ENCODE data around the gene PDZK1IP1.
"Not testable (repeated sequence)": the region's sequence is repeated elsewhere in the genome, so short reads cannot be mapped to it uniquely, and the experiment has no call there.

PDZK1IP1 gene

GRCh38 chr1:47196622-47197021 lies 6.8 kb upstream of the PDZK1IP1 start:
- no peak for DNase-seq (ENCODE audit: low read depth)

- not testable (repeated sequence) for DNase-seq (ENCODE audit: low read depth)
Observed at GRCh38 chr1:47195981-47196380, 6.1 kb upstream of the PDZK1IP1 start.

- no peak for DNase-seq (ENCODE audit: low read depth)
Observed at GRCh38 chr1:47194311-47194710, 4.5 kb upstream of the PDZK1IP1 start.

DNA sequence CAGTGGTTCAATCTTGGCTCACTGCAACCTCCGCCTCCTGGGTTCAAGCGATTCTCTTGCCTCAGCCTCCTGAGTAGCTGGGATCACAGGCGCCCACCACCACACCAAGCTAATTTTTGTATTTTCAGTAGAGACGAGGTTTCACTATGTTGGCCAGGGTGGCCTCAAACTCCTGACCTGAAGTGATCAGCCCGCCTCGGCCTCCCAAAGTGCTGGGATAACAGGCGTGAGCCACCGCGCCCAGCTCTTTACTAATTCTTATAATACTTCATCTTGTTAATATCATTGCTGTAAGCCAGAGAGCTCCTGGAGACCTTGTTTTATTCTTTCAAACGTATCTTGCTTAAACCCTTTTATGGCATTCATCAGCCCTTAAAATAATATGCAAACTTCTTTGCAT lies 3.7 kb upstream of the PDZK1IP1 start:
- not testable (repeated sequence) for DNase-seq (ENCODE audit: low read depth)

- peak; percentile 30 for DNase-seq (ENCODE audit: low read depth)
Observed at GRCh38 chr1:47192458-47193384, 2.9 kb upstream of the PDZK1IP1 start.

DNA sequence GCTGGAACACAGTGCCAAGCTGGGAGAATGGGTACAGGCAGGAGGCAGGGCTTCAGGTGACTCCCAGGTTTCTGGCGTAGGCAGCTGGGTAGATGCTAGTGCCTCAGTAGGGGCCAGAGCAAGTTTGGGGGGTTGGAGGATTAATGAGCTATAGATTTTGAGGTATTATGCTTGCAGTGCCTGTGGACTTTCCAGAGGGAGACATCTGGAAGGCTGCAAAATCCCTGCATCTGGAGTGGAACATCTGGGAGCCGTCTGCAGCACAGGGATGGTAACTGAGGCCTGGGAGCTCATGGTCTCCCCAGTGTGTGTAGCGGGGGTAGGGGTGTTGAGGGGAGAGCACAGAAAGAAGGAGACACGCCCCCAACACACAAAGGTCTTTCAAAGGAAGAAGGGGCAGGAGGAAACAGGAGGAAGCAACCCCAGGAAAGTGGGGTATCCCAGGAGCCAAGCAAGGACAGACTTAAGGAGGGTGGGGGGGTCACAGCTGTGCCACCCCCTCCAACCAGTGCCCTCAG lies 2.2 kb upstream of the PDZK1IP1 start:
- DNase-seq (ENCODE audit: low read depth): no peak

GRCh38 chr1:47190857-47191256 lies 1.0 kb upstream of the PDZK1IP1 start:
- DNase-seq (ENCODE audit: low read depth): no peak

- no peak for DNase-seq (ENCODE audit: low read depth)
Observed at GRCh38 chr1:47190509-47190855, 646 bp upstream of the PDZK1IP1 start.

- no peak for DNase-seq (ENCODE audit: low read depth)
Observed at GRCh38 chr1:47188791-47189785, 748 bp downstream of the PDZK1IP1 start.

DNA sequence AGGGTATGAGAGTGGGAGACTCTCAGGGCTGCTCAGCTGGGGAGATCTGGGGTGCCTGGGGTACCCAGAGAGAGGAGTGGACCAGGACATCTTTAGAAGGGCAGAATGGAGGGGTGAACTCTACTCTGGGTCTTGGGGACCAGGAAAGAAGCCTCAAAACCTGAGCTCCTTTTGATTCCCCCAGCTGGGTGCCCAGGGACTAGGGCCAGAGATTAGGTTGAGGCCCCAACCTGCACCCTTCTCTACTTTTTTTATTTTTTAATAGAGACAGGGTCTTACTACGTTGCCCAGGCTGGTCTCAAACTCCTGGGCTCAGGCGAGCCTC lies 1.9 kb downstream of the PDZK1IP1 start:
- DNase-seq (ENCODE audit: low read depth): no peak

DNA sequence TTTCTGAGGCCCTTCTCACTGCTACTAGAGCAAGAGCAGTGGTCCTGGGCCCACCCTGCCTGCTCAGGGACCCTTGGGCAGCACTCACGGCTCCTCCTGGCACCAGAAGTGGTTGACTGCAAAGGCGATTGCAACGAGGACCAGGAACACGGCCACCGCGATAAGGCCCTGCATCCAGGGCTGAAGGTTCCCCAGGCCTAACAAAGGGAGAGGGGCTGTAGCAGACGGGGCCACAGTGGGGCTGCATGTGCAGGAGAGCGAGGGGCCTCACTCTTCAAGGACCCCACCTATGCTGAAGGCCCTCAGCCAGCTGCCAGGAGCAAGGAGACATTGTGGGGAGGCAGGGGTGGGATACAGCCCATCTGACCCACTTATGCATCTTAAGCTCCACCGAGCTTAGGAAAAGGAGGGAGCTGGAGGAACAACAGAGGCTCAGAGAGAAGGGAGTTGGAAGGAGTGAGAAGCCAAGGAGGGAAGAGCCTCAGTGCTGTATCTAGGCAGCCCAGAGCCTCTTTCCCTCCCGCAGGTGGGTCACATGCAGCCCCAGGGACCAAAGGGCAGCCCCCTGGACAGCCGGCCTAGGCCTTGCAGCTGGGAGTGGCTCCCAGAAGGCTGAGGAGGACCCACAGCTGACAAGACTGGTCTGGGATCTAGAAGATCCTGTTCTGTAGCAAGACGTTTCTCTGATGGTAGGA lies 2.5 kb downstream of the PDZK1IP1 start:
- DNase-seq (ENCODE audit: low read depth): no peak

DNA sequence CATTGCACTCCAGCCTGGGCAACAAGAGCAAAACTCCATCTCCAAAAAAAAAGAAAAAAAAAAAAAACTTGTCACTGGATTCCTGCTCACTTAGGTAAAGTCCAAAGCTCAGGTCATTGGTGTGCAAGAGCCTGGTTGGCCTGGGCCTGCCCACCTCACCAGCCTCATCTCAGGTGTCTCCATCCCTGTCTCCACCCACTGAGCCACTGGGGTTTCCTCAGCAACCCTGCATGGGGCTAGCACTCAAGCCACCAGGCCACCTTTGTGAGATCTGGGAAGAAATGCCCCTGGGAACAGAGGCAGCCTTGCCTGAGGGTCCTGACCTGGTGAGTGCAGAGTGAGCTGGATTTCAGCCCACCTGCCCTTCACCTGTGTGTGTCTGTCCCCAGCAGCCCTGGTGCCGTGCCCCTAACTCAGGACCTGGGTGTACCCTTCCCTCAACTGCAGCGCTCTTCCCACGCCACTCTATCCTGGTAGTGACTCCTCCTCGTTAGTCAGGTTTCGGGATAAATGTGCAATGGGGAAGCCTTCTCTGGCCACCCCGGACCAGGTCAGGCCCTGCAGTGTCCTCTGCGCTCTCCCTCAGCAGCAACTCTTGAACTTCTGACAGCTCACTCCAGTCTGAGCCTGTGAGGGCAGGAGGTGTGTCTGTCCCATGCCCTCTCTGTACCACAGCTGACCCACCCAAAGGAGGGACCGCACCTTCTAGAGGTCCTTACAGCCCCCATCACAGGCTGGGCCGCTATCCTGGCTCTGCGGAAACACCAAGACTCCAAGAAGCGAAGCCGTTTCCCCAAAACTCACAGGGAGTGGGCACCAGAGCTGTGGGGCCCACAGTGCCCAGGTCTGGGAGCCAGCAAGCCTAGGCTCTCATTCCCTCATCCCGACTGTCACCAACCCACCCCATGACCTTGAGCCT lies 3.3 kb downstream of the PDZK1IP1 start:
- DNase-seq (ENCODE audit: low read depth): no peak

DNA sequence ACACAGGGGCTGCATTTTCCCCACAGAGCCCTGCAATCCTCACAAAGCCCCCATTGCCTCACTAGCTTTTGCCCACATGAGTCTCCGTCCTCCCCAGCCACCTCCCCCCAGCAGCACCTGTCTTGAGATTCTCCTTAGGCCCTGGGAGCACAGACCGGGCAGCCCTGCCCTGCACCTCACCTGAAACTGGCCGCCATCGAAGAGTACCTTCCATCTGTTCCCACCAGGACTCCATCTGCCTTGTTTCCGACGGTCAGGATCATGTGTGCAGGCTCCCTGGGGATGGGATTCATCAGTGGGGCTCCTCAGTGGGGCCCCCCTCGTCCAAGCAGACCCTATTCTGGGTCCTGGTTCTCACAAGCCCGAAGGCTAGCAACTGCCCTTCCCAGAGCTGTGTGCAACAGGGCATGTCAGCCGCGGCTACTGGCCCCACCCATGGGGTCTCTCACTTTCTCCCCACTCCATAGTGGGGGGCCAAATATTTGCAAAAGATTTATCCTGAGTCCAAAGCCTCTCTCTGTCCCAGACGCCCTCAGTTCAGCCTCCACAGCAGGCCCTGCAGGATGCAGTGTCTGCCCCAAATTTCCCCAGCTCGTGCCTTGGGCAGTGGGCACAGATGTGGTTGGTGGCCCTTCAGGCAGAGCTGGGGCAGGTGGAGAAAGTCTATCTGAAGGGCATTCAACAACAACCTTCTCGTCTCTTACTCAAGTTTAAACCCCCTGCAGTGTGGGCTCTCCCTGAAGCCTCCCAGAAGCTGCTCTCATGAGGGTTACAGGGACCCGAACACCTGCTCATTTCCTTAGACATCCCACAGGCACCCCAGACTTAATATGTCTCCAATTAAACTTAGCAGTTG lies 4.8 kb downstream of the PDZK1IP1 start:
- DNase-seq (ENCODE audit: low read depth): no peak

GRCh38 chr1:47184090-47184821 lies 5.6 kb downstream of the PDZK1IP1 start:
- DNase-seq (ENCODE audit: low read depth): no peak

GRCh38 chr1:47183308-47184089 lies 6.3 kb downstream of the PDZK1IP1 start:
- DNase-seq (ENCODE audit: low read depth): no peak

- DNase-seq (ENCODE audit: low read depth): no peak
Observed at GRCh38 chr1:47182676-47183235, 7.1 kb downstream of the PDZK1IP1 start.

DNA sequence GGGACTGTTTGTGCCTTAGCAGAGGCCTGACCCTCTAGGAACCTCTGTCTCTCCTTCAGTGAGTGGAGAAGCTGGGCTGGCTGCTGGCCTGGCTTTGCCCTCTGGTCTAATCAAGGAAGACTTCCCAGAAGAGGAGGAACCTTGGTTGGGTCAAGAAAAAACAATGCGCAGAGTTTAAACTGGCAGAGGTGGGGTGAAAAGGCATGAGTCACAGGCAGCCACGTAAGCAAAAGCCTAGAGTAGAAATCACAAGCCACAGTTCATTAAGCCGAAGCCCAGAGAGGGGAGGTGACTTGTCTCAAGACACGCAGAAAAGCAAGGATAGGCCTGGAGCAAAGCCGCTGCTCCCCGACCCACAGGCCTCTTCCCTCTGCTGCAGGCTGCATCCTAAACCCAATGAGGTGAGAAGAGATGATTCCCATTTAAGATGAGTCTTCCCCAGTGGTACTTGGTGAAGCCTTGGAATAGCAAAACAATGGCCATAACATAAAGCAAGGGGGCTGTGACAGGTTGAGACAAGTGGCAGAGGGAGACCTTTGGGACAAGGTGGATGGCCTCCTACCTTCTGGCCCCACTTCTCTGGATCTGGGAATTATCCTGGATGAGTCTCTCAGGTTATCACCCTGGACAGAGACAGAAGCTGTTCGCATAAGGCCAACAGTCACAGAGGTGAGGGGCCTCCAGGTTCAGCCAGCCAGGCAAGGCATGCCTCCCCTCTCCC lies 7.7 kb downstream of the PDZK1IP1 start:
- no peak for DNase-seq (ENCODE audit: low read depth)

Measured in stimulated activated CD8-positive, alpha-beta memory T cell treated with anti-CD3 and anti-CD28 coated beads, Interleukin-12 subunit alpha, Interleukin-12 subunit beta, amount 100 ng/mL, for 4 hours (primary cell).